NB4 (cell line): ENCODE measurements around the gene CD4.

ENCODE experiments used
- CTCF ChIP-seq: IDR thresholded peaks from one replicate; pipeline ENCODE4 v1.5.1; 2012; ENCODE audit warnings: low read depth, low read length
- MYC ChIP-seq: IDR thresholded peaks from 2 replicates; pipeline ENCODE4 v1.6.1; 2011; ENCODE audit warnings: low read depth, low read length
- POLR2A ChIP-seq: IDR thresholded peaks from 2 replicates; pipeline ENCODE4 v1.6.1; 2011; ENCODE audit warnings: mild to moderate bottlenecking; ENCODE audit not compliant: insufficient read length; ENCODE audit errors: extremely low read depth
- TF ChIP-seq, protein P1 (sequence below): IDR thresholded peaks from 2 replicates; pipeline ENCODE4 v1.6.1; 2011; ENCODE audit warnings: low read depth, low read length

GRCh38 chr12:6771091-6771495 is 18.2 kb upstream of the CD4 start:
- no peak for TF ChIP-seq CTCF
- TF ChIP-seq POLR2A = no peak
- TF ChIP-seq MYC = no peak
- TF ChIP-seq, protein P1, sequence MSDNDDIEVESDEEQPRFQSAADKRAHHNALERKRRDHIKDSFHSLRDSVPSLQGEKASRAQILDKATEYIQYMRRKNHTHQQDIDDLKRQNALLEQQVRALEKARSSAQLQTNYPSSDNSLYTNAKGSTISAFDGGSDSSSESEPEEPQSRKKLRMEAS = no peak
